NCI-H510A treated with DMSO at 0.1 percent for 48 hours (cell line): ENCODE measurements around the gene CDKN2AIPNL.
A peak's percentile ranks its signal among the peaks of the same experiment; 100 is the strongest.

Experiments used
- DNase-seq: peaks from one replicate; lab custom pipeline; 2025; lab: John Stamatoyannopoulos, UW

CDKN2AIPNL gene, protein sequence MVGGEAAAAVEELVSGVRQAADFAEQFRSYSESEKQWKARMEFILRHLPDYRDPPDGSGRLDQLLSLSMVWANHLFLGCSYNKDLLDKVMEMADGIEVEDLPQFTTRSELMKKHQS

DNA sequence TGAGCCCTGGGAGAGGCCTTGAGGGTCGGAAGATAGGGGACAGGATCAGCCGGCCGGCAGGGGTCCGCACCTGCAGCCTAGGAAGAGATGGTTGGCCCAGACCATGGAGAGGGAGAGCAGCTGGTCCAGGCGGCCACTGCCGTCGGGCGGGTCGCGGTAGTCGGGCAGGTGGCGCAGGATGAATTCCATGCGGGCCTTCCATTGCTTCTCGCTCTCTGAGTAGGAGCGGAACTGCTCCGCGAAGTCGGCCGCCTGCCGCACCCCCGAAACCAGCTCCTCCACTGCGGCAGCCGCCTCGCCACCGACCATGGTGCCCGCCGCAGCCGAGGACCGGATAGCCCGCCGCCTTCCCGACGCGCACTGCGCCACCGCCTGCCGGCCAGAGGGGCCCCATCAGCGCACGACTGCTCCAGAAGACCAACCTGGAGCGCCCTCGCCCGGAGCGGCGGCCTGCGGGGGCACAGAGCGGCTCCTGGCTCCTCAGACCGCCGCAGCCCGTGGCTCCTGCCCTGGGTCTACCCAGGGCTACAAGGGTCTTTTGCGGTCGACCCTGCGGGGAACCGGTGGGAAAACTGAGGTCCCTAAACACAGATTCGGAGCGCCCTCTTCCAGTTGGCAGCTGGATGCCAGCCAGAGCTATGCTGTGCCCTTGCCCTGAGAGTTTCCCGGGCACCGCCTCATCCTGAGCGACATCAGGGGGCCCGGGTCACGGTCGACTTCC, at the start of gene CDKN2AIPNL:
CDKN2AIPNL (minus strand) TSS at position 336 of the 721 bp plus-strand sequence; CDS start at position 309, 27 bp downstream.
- peak; percentile 88 for DNase-seq

DNA sequence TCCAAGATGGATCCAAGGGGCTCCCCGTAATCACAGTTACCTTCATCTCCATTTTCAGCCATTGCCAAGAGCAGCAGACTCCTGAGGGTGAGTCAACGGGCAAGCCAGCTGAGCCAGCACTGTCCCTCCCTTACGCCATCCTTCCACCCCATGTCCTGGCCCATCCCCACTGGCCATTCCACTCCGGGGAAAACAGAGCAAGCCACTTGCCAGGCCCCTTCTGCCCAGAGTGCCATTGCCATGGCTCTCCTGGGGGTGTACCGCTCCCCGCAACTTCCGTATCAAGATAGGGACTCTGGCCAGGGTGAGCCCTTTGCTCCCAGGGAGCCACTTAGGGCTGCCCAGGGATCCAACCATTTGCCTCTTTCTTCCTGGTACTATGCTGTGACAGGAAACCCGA, 48.9 kb upstream of the CDKN2AIPNL start:
- DNase-seq, result no peak

GRCh38 chr5:134459491-134459890, 47.8 kb upstream of the CDKN2AIPNL start:
- DNase-seq, result no peak

- peak; percentile 58 for DNase-seq
These were observed 47.3 kb upstream of the CDKN2AIPNL start for GRCh38 chr5:134459010-134459403.

DNA sequence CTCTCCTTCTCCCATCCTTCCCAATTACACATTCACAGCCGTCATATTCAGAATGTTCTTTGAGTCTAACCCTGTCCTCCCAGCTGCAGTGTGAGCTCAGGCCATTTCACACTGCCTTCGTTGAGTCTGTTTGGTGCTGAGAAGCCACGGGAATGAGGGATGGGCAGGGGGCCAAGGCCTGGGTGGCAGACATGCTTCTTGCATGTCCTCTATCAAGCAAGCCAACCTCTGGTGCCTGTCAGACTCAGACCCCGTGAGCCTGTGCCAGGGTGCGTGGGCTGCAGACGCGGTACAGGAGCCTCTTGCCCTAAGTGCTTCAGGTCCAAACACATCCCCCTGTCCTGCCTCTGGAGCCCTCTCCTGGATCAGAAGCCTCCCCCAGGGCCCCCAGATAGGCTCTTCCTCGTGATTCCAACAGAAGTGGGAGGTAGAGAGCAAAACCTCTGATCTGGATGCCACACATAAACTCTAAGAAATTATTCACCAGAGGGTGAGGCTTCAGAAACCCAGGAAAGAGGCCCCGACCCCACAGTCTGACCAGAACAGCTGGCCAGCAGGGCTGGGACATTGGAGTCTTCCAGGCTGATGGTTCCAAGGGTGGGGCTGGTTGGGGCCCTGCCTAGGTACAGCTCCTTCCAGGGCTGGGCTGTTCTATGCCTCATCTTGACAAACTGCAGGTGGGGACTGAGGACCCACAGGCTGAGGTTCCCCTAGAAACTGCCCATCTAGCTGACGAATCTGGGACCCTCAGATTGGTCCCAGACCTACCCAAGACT, 46.7 kb upstream of the CDKN2AIPNL start:
- DNase-seq, result no peak

- DNase-seq, result no peak
These were observed 46.1 kb upstream of the CDKN2AIPNL start for GRCh38 chr5:134457801-134458200.

GRCh38 chr5:134456825-134457224, 45.1 kb upstream of the CDKN2AIPNL start:
- DNase-seq, result no peak

GRCh38 chr5:134455466-134455865, 43.8 kb upstream of the CDKN2AIPNL start:
- DNase-seq, result no peak

GRCh38 chr5:134453016-134453415, 41.3 kb upstream of the CDKN2AIPNL start:
- no peak for DNase-seq

DNA sequence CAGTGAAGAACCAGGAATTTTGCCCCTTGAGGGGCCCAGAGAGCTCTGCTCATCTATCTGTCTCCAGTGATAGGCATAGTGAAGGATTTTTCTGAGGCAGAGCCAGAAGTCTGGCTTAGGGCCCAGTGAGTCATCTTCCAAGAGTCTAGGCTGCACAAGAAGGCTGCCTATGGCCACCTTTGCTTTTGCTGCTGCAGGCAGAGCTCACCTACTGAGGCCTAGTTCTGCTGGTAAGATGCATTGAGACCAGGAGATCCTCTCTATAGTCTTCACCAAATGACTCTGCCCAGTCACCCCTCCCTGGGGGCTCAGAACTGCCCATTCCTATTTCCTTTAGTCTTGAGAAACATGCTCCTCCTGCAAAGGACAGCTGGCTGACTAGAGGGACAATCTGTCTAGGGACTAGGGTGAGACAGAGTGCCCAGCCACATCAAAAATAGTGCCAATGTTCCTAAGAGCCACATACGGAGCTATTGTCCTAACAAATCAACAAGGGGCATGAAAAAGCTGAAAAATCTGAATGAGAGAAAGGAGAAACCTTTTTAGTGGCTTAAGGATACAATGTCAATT, 40.3 kb upstream of the CDKN2AIPNL start:
- DNase-seq, result no peak

DNA sequence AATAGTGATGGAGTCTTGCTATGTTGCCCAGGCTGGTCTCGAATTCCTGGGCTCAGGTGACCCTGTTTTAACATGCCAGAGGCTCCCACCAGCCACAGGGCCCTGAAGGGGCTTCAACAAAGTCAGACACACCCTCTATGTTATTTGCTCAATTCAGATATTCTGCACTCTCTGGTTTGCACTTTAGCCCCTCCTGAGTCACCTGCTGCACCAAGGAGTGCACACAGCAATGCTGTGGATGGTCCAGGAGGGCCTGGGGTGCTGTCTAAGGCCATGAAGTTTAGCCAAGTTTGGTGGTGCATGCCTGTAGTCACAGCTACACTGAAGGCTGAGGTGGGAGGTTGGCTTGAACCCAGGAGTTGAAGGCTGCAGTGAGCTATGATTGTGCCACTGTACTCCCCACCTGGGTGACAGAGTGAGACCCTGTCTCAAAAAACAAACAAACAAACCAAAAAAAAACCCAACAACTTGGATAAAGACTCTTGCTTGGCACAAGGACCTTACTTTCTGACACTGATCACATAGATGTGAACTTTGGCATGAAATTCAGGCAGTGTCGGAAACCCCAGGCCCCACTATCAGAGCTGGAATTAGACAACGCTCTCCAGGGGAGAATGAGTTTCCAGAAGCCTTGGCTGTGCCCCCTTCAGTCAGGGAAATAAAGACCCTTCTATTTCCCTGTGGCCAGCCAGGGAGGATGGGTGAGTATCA, 39.7 kb upstream of the CDKN2AIPNL start:
- DNase-seq, result no peak

- no peak for DNase-seq
These were observed 38.7 kb upstream of the CDKN2AIPNL start for GRCh38 chr5:134450374-134450773.

- DNase-seq, result no peak
These were observed 37.5 kb upstream of the CDKN2AIPNL start for GRCh38 chr5:134449167-134449566.

DNA sequence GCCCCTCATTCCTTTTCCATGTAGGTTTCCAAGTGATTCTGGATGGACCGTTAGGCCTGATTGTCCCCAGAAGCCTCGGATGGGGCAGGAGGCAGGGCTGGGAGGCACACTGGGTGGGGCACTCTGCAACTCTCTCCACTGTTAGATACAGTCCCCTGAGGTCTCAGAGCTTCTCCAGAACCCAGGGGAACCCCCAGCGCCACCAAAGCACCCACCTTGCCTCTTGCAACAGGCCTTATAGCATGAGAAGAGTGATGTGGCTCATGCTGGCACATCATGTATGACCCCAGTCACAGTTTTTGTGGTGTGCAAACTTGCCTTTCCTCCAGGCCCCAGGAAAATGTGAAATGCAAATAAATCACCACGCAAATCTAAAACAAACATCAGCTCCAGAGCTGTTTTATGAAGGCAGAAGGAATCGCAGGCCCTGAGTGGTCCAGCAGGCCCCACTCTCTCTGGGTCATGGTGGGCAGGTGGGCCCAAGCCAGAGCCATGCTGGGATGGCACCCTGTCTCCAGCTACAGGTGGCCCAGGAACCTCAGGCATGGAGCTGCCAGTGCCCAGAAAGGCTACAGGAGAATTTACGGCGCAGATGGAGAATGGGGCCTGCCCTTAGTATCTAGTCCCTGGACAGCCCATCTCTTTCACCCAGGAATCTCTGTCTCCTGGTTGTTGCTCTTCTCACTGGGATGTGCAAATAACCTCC, 36.3 kb upstream of the CDKN2AIPNL start:
- DNase-seq, result no peak

DNA sequence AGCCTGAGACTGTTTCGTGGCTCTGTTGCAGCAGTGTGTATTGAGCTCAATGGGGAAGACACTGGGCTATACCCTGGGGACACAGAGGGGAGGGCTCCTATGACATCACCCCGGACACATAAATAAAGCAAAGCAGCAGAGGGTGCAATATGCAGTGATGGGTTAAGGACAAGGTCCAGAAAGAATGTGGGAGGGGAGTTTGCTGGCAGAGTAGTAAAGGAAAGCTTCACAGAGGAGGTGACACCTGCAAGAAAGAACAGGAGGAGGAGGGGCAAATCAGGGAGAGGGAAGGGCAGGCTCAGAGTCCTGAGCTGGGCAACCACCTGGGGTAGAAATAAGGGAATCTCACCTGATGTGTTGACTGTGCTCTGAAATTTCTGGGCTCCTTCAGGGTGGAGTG, 35.3 kb upstream of the CDKN2AIPNL start:
- no peak for DNase-seq

DNA sequence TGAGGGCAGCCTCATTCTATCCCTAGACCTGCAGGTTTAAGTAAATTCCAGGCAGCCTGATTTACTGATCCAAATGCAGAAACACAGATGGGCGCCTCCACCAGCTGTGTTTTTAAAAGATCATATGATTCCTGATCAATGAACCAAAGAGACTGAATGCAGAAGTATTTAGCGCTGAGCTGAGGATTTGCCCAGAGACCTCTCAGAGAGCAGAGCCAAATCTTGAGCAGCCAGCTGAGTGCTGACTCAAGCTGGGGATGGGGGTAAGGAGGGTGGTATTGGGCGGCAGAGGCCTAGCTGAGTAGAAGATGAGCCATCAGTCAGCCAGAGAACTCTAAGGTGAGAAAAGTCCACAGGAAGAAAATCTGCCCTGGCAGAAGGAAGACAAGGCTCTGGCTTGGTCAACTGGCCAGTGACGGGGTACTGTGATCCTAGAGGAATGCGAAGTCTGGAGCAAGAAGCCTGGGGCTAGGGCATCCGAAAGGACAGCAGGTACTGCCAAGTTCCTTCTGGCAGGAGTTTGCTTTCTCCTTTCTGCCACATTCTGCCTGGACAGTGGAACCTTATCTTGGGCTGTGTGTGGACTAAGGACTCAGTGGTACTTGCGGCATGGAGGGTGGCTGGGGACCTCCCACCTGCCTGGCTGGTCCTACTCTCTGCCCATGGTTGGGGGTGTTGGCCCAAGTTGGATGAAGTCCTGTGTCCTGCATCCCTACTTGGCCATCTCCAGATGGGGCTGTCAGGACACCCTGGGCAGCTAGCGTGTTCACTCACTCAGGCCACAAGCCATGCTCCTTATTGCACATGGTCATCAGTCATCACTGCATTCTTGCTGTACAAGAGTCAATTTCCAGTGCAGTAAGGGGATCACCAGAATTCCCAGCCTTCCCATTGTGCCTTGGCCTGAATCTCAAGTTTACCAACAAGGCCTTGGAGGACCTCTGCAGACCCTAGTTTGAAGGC, 34.5 kb upstream of the CDKN2AIPNL start:
- DNase-seq, result no peak

DNA sequence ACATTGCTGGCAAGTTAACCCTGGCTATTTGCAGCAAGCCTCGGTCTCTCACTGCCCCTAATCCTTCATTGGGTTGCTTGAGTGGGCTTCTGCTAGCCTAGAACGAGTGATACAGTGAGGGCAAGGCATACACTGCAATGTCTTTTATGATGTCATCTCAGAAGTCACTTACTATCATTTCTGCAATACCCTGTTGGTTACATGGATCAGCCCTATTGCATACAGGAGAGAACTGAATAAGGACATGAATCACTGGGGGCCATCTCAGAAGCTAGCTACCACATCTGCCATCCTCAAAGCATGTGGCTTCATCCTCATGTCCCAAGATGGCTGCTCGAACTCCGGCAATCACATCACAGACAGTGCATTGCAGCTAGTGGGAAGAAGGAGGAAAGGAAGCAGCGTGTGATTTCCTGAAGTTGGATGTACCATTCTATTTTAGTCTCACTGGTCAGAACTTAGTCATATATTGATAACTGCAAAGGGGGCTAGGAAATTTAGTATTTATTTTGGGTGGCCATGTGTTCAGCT, 33.3 kb upstream of the CDKN2AIPNL start:
- no peak for DNase-seq

DNA sequence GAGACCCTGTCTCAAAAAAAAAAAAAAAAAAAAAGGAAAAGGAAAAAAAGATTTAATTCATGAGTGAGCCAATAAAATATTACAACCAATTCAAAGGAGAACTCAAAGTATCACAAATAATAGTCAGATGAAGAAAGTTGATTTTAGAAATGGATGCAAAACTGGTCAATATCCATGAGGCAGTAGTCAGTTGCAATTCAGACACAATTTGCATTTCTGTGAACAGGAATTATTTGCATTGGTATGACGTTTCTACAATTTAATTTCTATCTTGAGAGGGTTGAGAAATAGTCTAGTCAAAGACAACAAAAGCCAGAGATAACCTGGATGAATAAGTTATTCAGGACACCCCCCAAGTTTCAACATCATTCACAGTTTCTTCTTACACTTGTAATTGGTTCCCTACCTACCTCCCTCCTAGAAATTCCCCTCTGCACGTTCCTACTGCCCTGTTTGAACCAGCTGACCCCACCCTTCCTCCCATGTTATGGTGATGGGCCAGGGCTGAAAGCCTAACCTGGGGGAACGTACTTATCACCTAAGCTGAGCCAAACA, 28.6 kb upstream of the CDKN2AIPNL start:
- DNase-seq, result no peak

DNA sequence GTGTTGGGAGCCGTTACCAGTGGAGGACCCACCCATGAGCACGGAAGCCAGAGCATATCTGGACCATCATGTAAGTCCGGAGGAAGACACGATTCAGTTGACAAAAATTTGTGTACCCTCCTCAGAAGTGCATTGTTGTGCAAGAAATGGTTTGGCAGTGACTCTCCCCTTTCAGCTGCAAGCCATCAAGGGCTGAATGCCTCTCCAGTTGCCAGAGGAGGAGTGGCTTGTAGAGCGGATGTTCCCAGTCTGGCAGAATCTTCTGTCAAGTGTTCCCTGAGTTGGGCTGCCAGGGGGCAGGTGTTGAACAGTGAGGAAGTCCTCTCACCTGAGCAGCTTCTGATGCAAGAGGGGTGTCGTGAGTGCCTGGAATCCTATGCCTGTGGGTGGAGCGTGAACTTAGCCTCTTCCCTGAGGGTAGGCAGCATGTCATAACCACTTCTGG, 27.6 kb upstream of the CDKN2AIPNL start:
- peak; percentile 99 for DNase-seq

DNA sequence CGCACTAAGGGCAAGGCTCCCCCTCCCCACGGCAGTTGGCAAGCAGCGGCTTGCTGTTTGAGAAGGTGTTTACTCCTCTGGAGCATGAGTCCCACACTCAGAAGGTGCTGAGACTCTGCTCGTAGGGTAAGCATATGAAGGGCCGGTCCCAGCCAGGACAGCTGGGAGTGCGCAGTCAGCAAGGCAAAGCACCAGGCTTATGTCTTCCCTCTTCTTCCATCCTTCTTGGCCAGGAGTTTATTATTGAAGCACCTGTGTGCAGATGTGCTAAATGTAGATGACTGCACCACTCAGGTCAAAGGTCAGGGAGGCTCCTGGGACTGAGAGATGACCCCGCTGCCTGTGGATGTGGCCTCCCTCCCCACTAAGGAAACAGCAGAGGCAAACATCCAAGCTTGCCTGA, 27.0 kb upstream of the CDKN2AIPNL start:
- DNase-seq, result no peak
